Measurements from ENCODE around the gene POU2AF1.

Gene POU2AF1

GRCh38 chr11:111357150-111358037 is 21.7 kb downstream of the POU2AF1 start:
- no peak overlapping the region for H3K4me3 ChIP-seq (ENCODE audit: low read depth, low read length)
- TF ChIP-seq, protein P1, sequence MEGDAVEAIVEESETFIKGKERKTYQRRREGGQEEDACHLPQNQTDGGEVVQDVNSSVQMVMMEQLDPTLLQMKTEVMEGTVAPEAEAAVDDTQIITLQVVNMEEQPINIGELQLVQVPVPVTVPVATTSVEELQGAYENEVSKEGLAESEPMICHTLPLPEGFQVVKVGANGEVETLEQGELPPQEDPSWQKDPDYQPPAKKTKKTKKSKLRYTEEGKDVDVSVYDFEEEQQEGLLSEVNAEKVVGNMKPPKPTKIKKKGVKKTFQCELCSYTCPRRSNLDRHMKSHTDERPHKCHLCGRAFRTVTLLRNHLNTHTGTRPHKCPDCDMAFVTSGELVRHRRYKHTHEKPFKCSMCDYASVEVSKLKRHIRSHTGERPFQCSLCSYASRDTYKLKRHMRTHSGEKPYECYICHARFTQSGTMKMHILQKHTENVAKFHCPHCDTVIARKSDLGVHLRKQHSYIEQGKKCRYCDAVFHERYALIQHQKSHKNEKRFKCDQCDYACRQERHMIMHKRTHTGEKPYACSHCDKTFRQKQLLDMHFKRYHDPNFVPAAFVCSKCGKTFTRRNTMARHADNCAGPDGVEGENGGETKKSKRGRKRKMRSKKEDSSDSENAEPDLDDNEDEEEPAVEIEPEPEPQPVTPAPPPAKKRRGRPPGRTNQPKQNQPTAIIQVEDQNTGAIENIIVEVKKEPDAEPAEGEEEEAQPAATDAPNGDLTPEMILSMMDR (conservative IDR thresholded peaks at IDR 0.05; ENCODE audit: low read depth, low read length): no peak
- DNase-seq (ENCODE audit: low read depth): no peak

GRCh38 chr11:111356660-111357048 is 22.4 kb downstream of the POU2AF1 start:
- H3K4me3 ChIP-seq (ENCODE audit: low read depth, low read length): no peak overlapping the region
- DNase-seq (ENCODE audit: low read depth): no peak
- TF ChIP-seq, protein P1 (conservative IDR thresholded peaks at IDR 0.05; ENCODE audit: low read depth, low read length): no peak

- no peak overlapping the region for H3K4me3 ChIP-seq (ENCODE audit: low read depth, low read length)
- TF ChIP-seq, protein P1 (conservative IDR thresholded peaks at IDR 0.05; ENCODE audit: low read depth, low read length): no peak
- DNase-seq (ENCODE audit: low read depth): no peak
Observed at GRCh38 chr11:111355956-111356659, 23.0 kb downstream of the POU2AF1 start.

GRCh38 chr11:111355101-111355500 is 24.0 kb downstream of the POU2AF1 start:
- no peak overlapping the region for H3K4me3 ChIP-seq (ENCODE audit: low read depth, low read length)
- no peak for DNase-seq (ENCODE audit: low read depth)
- TF ChIP-seq, protein P1 (conservative IDR thresholded peaks at IDR 0.05; ENCODE audit: low read depth, low read length): no peak

DNA sequence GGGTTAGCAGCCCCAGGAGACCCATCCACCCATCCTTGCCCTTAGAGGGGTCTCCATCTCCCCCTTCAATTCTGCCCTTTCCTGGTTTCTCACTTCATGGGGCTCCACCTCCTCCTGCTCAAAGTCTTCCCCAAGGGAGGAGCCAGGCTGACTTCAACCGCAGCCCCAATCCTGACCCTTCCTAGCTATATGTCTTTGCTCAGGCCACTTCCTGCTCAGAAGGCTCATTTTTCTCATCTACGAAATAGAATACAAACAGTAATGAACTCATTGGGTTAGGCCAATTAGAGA is 24.5 kb downstream of the POU2AF1 start:
- DNase-seq (ENCODE audit: low read depth): no peak
- no peak overlapping the region for H3K4me3 ChIP-seq (ENCODE audit: low read depth, low read length)
- TF ChIP-seq, protein P1 (conservative IDR thresholded peaks at IDR 0.05; ENCODE audit: low read depth, low read length): no peak

DNA sequence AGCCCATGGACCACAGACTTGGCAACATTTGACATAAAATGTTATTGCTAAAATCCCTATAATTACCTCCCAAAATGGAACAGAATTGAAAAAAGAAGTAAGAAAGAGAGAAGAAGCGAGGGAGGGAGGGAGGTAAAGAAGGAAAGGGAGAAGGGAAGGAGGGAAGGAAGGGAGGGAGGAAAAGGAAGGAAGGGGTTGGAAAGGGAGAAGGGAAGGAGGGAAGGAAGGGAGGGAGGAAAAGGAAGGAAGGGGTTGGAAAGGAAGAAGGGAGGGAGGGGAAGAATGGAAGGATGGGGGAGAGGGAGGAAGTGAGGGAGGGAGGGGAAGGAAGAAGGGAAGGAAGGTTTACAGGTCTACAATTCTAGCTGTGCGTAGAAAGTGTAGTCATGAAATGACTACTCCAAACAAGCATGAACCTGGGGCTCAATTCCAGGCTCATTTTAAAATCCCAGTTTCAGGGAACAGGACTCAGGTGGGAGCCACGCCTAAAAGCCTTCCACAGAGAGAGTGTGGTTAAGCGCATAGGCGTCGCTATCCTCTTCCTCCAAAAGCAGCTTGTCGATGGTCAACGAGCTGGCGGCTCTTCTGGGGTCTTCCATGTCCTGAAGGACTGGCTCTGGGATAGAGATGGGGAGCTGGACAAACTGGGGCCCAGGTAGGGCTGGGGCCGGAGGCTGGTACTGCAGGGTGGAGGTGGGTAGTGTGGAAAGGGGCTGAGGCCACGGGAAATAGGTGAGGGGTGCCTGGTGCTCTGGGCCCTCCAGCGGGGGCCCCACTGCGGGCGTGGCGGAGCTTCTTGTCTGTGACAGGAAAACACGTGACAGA is 25.1 kb downstream of the POU2AF1 start:
- no peak overlapping the region for H3K4me3 ChIP-seq (ENCODE audit: low read depth, low read length)
- no peak for DNase-seq (ENCODE audit: low read depth)
- TF ChIP-seq, protein P1 (conservative IDR thresholded peaks at IDR 0.05; ENCODE audit: low read depth, low read length): no peak
